MM.1S (cell line): Measurements from ENCODE around the gene VSIR.

Experiments
- DNase-seq: peaks from one replicate; pipeline ENCODE4 v3.0.0-alpha.2; 2015
- H2AFZ ChIP-seq: fragments of 300-600 bp; sonication (generic); 2 replicates; pipeline ENCODE4 v1.6.0; 2016; ENCODE audit warnings: antibody characterized with exemption, low read length
- H3F3A ChIP-seq: fragments of 300-600 bp; sonication (generic); 2 replicates; pipeline ENCODE4 v1.6.1; 2016; ENCODE audit warnings: mild to moderate bottlenecking, antibody characterized with exemption, low read length, moderate library complexity, mixed read lengths; ENCODE audit not compliant: insufficient read depth
- H3K27ac ChIP-seq: fragments of 300-600 bp; sonication (generic); 2 replicates; pipeline ENCODE4 v1.5.1; 2016; ENCODE audit warnings: mild to moderate bottlenecking, low read length
- H3K27me3 ChIP-seq: fragments of 300-600 bp; sonication (generic); replicated peaks from 2 replicates; pipeline ENCODE4 v1.6.0; 2016; ENCODE audit warnings: low read length; ENCODE audit not compliant: insufficient read depth
- H3K36me3 ChIP-seq: fragments of 300-600 bp; sonication (generic); replicated peaks from 2 replicates; pipeline ENCODE4 v1.6.1; 2016; ENCODE audit warnings: mild to moderate bottlenecking, low read length, mixed read lengths; ENCODE audit not compliant: insufficient read depth
- H3K4me1 ChIP-seq: fragments of 300-600 bp; sonication (generic); 2 replicates; pipeline ENCODE4 v1.6.1; 2016; ENCODE audit warnings: low read length, mixed read lengths
- H3K4me2 ChIP-seq: fragments of 300-600 bp; sonication (generic); 2 replicates; pipeline ENCODE4 v1.6.0; 2016; ENCODE audit warnings: low read depth, low read length
- H3K4me3 ChIP-seq: fragments of 300-600 bp; sonication (generic); 2 replicates; pipeline ENCODE4 v1.5.1; 2016; ENCODE audit warnings: low read length, mixed read lengths
- H3K79me2 ChIP-seq: fragments of 300-600 bp; sonication (generic); 2 replicates; pipeline ENCODE4 v1.6.1; 2016; ENCODE audit warnings: mixed run types, low read length, mixed read lengths
- H3K9ac ChIP-seq: fragments of 300-600 bp; sonication (generic); 2 replicates; pipeline ENCODE4 v1.6.1; 2016; ENCODE audit warnings: low read length, mixed read lengths
- H3K9me2 ChIP-seq: fragments of 300-600 bp; sonication (generic); replicated peaks from 2 replicates; pipeline ENCODE4 v1.6.1; 2016; ENCODE audit warnings: mild to moderate bottlenecking, low read length, mixed read lengths; ENCODE audit not compliant: insufficient read depth
- H3K9me3 ChIP-seq: fragments of 300-600 bp; sonication (generic); replicated peaks from 2 replicates; pipeline ENCODE4 v1.6.1; 2016; ENCODE audit warnings: mild to moderate bottlenecking, low read length, mixed read lengths; ENCODE audit not compliant: insufficient read depth
- H4K20me1 ChIP-seq: fragments of 300-600 bp; sonication (generic); 2 replicates; pipeline ENCODE4 v1.6.1; 2016; ENCODE audit warnings: mild to moderate bottlenecking, low read length, moderate library complexity, mixed read lengths; ENCODE audit not compliant: insufficient read depth
- EZH2 ChIP-seq: fragments of 300-600 bp; sonication (generic); optimal IDR thresholded peaks from 2 replicates; pipeline ENCODE3; 2017; ENCODE audit warnings: low read depth, mild to moderate bottlenecking, antibody characterized with exemption, low read length, mixed read lengths
- EZH2phosphoT487 ChIP-seq: fragments of 300-600 bp; sonication (generic); IDR thresholded peaks from 2 replicates; pipeline ENCODE4 v1.6.1; 2018; ENCODE audit warnings: antibody characterized with exemption, low read length
- TF ChIP-seq, protein P1 (sequence below): fragments of 300-600 bp; sonication (generic); IDR thresholded peaks from 2 replicates; pipeline ENCODE4 v1.5.1; 2016; ENCODE audit warnings: antibody characterized with exemption, low read length, mixed read lengths

The VSIR gene

DNA sequence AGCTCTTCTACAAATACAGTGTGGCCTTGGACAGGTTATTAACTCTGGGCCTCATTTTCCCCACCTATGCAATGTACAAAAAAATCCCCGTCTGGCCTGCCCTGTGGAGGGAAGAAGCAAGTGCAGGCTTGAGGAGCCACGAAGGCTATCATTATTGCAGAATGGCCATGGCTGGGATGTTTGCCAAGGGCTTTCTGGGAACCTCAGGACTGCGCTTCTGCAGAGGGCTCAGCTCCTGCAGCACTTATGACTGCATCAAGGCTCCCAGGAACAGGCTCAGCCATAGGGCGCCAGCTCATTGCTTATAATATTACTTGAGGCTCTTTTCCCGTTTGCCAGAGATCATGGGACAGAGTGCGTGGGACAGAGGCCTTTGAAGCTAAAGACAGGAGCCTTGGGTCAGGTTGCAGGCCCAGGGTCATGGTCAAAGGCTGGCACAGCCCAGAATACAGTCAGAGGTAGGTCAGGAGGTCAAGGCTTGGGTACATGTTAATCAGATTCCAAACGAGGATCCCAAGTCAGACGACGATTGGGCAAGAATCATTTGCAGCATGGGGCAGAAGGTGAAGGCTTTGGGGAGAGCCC is 33.2 kb downstream of the VSIR start:
- H3K9ac ChIP-seq, result no peak overlapping the region
- H3F3A ChIP-seq, result no peaks in the 10 kb centered on the region
- no peak for TF ChIP-seq EZH2phosphoT487
- H4K20me1 ChIP-seq, result no peaks in the 10 kb centered on the region
- H3K79me2 ChIP-seq, result no peaks in the 10 kb centered on the region
- no peaks in the 10 kb centered on the region for H3K27me3 ChIP-seq
- DNase-seq, result no peak
- peaks cover 14% of the 10 kb centered on the region for H3K4me1 ChIP-seq
- no peaks in the 10 kb centered on the region for H3K9me3 ChIP-seq
- no peak overlapping the region for H3K27ac ChIP-seq
- H3K9me2 ChIP-seq, result no peaks in the 10 kb centered on the region
- no peak overlapping the region for H3K4me2 ChIP-seq
- no peaks in the 10 kb centered on the region for H3K36me3 ChIP-seq
- H2AFZ ChIP-seq, result no peak overlapping the region
- H3K4me3 ChIP-seq, result no peak overlapping the region

DNA sequence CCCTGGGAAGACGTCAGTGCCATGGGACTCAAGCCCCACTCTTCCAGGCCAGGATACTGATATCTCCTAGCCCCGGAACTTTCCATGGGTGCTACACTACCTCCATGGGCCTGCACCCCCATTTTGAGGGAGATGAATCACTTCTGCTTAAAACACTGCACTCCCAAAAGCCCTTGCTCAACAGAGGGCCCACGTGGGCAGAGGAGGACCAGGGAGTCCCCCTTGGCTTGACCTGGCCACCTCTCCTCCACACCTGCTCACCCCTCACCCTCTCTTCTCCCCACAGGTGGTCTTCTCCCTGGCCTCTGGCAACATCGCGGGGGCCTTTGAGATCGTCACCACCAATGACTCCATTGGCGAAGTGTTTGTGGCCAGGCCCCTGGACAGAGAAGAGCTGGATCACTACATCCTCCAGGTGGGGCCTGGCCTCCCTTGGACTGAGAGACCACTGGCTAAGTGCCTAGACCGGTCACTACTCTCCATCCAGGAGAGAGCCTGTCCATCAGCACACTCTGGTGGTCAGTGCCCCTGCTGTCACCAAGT is 33.9 kb downstream of the VSIR start:
- no peaks in the 10 kb centered on the region for H3K36me3 ChIP-seq
- no peak overlapping the region for H3K27ac ChIP-seq
- no peaks in the 10 kb centered on the region for H3K9me3 ChIP-seq
- H3K4me1 ChIP-seq, result peaks cover 14% of the 10 kb centered on the region
- no peaks in the 10 kb centered on the region for H3K79me2 ChIP-seq
- H3K4me3 ChIP-seq, result no peak overlapping the region
- no peaks in the 10 kb centered on the region for H4K20me1 ChIP-seq
- no peak for DNase-seq
- H3K9ac ChIP-seq, result no peak overlapping the region
- no peaks in the 10 kb centered on the region for H3K27me3 ChIP-seq
- no peak overlapping the region for H2AFZ ChIP-seq
- TF ChIP-seq EZH2 (no peak), EZH2phosphoT487 (no peak)
- no peaks in the 10 kb centered on the region for H3F3A ChIP-seq
- no peaks in the 10 kb centered on the region for H3K9me2 ChIP-seq
- no peak overlapping the region for H3K4me2 ChIP-seq

DNA sequence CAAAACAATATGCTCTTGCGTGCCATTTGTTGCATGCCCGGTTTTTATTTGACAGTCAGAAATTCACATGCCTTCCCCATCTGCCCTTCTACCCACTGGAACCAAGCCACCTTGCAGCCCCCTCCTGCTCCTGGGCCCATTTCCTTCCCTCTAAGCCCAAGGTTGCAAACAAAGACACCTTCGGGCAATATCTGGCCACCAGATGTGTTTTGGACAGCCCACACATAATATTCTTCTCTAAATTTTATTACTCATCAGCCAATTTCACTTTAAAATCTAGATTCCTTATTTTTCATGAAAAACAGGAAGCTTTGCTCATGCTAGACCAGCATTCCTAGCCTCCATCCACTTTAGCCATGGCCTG is 35.5 kb downstream of the VSIR start:
- no peaks in the 10 kb centered on the region for H3K9me2 ChIP-seq
- no peak for DNase-seq
- no peaks in the 10 kb centered on the region for H3K9me3 ChIP-seq
- no peak overlapping the region for H2AFZ ChIP-seq
- H3K4me3 ChIP-seq, result no peak overlapping the region
- no peaks in the 10 kb centered on the region for H3K27me3 ChIP-seq
- H3K36me3 ChIP-seq, result no peaks in the 10 kb centered on the region
- H3K9ac ChIP-seq, result no peak overlapping the region
- no peaks in the 10 kb centered on the region for H3F3A ChIP-seq
- no peaks in the 10 kb centered on the region for H3K79me2 ChIP-seq
- TF ChIP-seq EZH2phosphoT487, result no peak
- no peak for TF ChIP-seq EZH2
- TF ChIP-seq, protein P1, sequence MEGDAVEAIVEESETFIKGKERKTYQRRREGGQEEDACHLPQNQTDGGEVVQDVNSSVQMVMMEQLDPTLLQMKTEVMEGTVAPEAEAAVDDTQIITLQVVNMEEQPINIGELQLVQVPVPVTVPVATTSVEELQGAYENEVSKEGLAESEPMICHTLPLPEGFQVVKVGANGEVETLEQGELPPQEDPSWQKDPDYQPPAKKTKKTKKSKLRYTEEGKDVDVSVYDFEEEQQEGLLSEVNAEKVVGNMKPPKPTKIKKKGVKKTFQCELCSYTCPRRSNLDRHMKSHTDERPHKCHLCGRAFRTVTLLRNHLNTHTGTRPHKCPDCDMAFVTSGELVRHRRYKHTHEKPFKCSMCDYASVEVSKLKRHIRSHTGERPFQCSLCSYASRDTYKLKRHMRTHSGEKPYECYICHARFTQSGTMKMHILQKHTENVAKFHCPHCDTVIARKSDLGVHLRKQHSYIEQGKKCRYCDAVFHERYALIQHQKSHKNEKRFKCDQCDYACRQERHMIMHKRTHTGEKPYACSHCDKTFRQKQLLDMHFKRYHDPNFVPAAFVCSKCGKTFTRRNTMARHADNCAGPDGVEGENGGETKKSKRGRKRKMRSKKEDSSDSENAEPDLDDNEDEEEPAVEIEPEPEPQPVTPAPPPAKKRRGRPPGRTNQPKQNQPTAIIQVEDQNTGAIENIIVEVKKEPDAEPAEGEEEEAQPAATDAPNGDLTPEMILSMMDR, result no peak
- H3K4me1 ChIP-seq, result peaks cover 14% of the 10 kb centered on the region
- no peak overlapping the region for H3K27ac ChIP-seq
- no peaks in the 10 kb centered on the region for H4K20me1 ChIP-seq
- H3K4me2 ChIP-seq, result no peak overlapping the region

- no peak overlapping the region for H2AFZ ChIP-seq
- H3K79me2 ChIP-seq, result no peaks in the 10 kb centered on the region
- peaks cover 14% of the 10 kb centered on the region for H3K4me1 ChIP-seq
- H3K9ac ChIP-seq, result no peak overlapping the region
- no peaks in the 10 kb centered on the region for H3K9me3 ChIP-seq
- no peak overlapping the region for H3K27ac ChIP-seq
- no peaks in the 10 kb centered on the region for H3F3A ChIP-seq
- H3K4me2 ChIP-seq, result no peak overlapping the region
- H3K9me2 ChIP-seq, result no peaks in the 10 kb centered on the region
- DNase-seq, result no peak
- no peaks in the 10 kb centered on the region for H3K36me3 ChIP-seq
- H3K4me3 ChIP-seq, result no peak overlapping the region
- no peaks in the 10 kb centered on the region for H4K20me1 ChIP-seq
- TF ChIP-seq EZH2 (no peak), EZH2phosphoT487 (no peak)
- no peaks in the 10 kb centered on the region for H3K27me3 ChIP-seq
Measured at GRCh38 chr10:71737001-71737833, 36.1 kb downstream of the VSIR start.
